Epithelial cell of proximal tubule (primary cell): ENCODE data around the gene SIGLEC9. TPM values are rescaled to one million over a fixed set of nuclear protein-coding genes. Genes with fewer than 3 reads are reported as not detected.

Experiments
- DNase-seq: peaks from one replicate; pipeline ENCODE4 v3.0.0-alpha.2; 2011; ENCODE audit warnings: low read depth
- H3K4me3 ChIP-seq: 2 replicates; pipeline ENCODE4 v1.5.1; 2011; ENCODE audit warnings: low read depth, mild to moderate bottlenecking, low read length
- CTCF ChIP-seq: conservative IDR thresholded peaks from 2 replicates; pipeline ENCODE4 v1.5.1; 2012; ENCODE audit warnings: low read depth, mild to moderate bottlenecking, low read length
- total RNA-seq: library from RNA; depleted of rRNA; stranded (reverse); fragments of >200 nt; gene quantifications from 2 replicates; pipeline ENCODE4 v1.2.3, GENCODE V29; 2015

The SIGLEC9 gene
- total RNA-seq, 1 donor from 2014 or later: not detected

- TF ChIP-seq CTCF: no peak
- H3K4me3 ChIP-seq: no peak within 1 kb of the TSS
- no peak for DNase-seq
Observed at GRCh38 chr19:51082611-51083010, 42.1 kb upstream of the SIGLEC9 start, which contains the start of gene KLK14. Gene KLK14 (minus strand): TSS chr19:51082887. CDS start chr19:51082614, 273 bp downstream.

DNA sequence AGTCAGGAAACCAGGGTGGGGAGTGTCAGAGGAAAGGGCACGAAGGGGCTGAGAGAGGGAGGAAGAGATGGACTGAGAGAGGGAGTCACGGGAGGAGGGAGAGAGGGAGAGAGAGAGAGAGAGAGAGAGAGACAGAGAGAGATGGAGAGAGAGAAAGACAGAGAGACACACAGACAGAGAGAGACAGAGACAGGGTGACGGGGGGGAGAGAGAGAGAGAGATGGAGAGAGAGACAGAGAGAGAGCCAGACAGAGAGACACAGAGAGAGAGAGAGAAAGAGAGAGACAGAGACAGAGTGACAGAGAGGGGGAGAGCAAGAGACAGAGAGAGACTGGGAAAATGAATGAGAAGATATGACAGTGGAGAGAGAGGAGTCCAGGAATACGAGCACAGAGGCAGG lies 41.5 kb upstream of the SIGLEC9 start:
- no peak for DNase-seq
- no peak overlapping the region for H3K4me3 ChIP-seq
- no peak for TF ChIP-seq CTCF

DNA sequence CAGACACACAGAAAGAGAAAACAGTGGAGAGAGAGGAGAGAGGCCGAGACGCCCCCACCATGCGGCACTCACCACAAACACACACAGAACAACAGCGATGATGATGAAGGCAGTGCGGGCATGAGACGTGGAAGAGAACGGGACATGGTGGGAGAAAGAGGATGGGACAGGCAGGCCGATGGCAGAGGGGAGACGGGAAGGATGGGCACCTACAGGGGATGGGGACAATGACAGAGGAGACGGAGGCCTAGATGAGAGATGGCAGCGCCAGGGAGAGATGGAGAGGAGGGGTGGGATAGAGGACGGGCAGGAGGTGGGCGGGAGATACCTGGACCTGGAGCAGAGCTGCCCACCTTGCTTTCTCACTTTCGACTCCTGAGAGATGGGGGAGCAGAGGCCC lies 40.9 kb upstream of the SIGLEC9 start:
- DNase-seq: no peak
- no peak overlapping the region for H3K4me3 ChIP-seq
- TF ChIP-seq CTCF: no peak

- DNase-seq: no peak
- no peak overlapping the region for H3K4me3 ChIP-seq
- TF ChIP-seq CTCF: no peak
Observed at GRCh38 chr19:51084505-51084904, 40.2 kb upstream of the SIGLEC9 start.

- TF ChIP-seq CTCF: no peak
- DNase-seq: no peak
Observed at GRCh38 chr19:51086153-51086850, 38.4 kb upstream of the SIGLEC9 start.

GRCh38 chr19:51089786-51090185 lies 34.9 kb upstream of the SIGLEC9 start:
- H3K4me3 ChIP-seq: no peak overlapping the region
- TF ChIP-seq CTCF: no peak
- DNase-seq: no peak

More at GRCh38 chr19:51086153-51086850, 38.4 kb upstream of the SIGLEC9 start:
- no peak overlapping the region for H3K4me3 ChIP-seq

GRCh38 chr19:51090471-51090870 lies 34.2 kb upstream of the SIGLEC9 start:
- DNase-seq: no peak
- no peak for TF ChIP-seq CTCF
- H3K4me3 ChIP-seq: no peak overlapping the region
